ENCODE results near the gene CCDC171.

GRCh38 chr9:15724612-15725011 lies 171.8 kb downstream of the CCDC171 start:
- no peak for TF ChIP-seq CTCF (IDR thresholded peaks at IDR 0.05; ENCODE audit: low read length)
- no peak for TF ChIP-seq EZH2 (IDR thresholded peaks at IDR 0.05; ENCODE audit: borderline replicate concordance, low read length)

Data from OCI-LY1 (cell line).